CD4-positive, alpha-beta memory T cell (primary cell): ENCODE data around the gene SLC38A8. TPM values are rescaled to one million over a fixed set of nuclear protein-coding genes. Genes with fewer than 3 reads are reported as not detected.

Experiments
- CTCF ChIA-PET: fragments of 350-600 bp; sonication (Branson Sonifier 250); formaldehyde crosslinking; loops from one replicate; lab custom pipeline; 2021; ENCODE audit warnings: inconsistent platforms; ENCODE audit not compliant: partially characterized antibody; lab: Charles Lee
- POLR2A ChIA-PET: fragments of 350-600 bp; sonication (Branson Sonifier 250); formaldehyde crosslinking; loops from one replicate; lab custom pipeline; 2021; ENCODE audit not compliant: partially characterized antibody; lab: Charles Lee
- DNase-seq, 5 donors: peaks; one replicate each; pipeline versions ENCODE4 v3.0.0 to v3.0.0-alpha.2; 2020 to 2022; ENCODE audit warnings: mixed read lengths in 1 of 5
- H3K27ac ChIP-seq: one replicate; pipeline ENCODE4 v1.7.0; 2013; ENCODE audit warnings: low read depth, low read length
- H3K27me3 ChIP-seq: 2 replicates; pipeline ENCODE4 v1.7.0; 2013; ENCODE audit warnings: mild to moderate bottlenecking, low read length, moderate library complexity; ENCODE audit not compliant: insufficient read depth
- H3K36me3 ChIP-seq: 2 replicates; pipeline ENCODE4 v1.7.0; 2013; ENCODE audit warnings: mild to moderate bottlenecking, low read length, moderate library complexity; ENCODE audit not compliant: insufficient read depth
- H3K4me1 ChIP-seq: 2 replicates; pipeline ENCODE4 v1.7.0; 2013; ENCODE audit warnings: mild to moderate bottlenecking, low read length, moderate library complexity; ENCODE audit not compliant: insufficient read depth
- H3K4me3 ChIP-seq, 2 donors: one replicate each; pipeline ENCODE4 v1.7.0; 2013; ENCODE audit warnings: low read length in 2 of 2, mild to moderate bottlenecking in 1 of 2
- H3K9me3 ChIP-seq, 2 donors: one replicate each; pipeline ENCODE4 v1.7.0; 2013; ENCODE audit warnings: low read length in 2 of 2, control low read depth in 1 of 2; ENCODE audit not compliant: control insufficient read depth in 1 of 2
- H3K27ac Mint-ChIP-seq, 7 donors: one replicate each; pipeline ENCODE4 v1.8.0; 2020 to 2021; ENCODE audit warnings: mixed read lengths in 7 of 7, mild to moderate bottlenecking in 6 of 7, inconsistent platforms in 3 of 7, moderate library complexity in 3 of 7
- H3K27me3 Mint-ChIP-seq, 2 donors: one replicate each; pipeline ENCODE4 v1.8.0; 2020 to 2021; ENCODE audit warnings: mixed read lengths in 2 of 2
- H3K36me3 Mint-ChIP-seq, 2 donors: one replicate each; pipeline ENCODE4 v1.8.0; 2020 to 2021; ENCODE audit warnings: mixed read lengths in 2 of 2, inconsistent platforms in 1 of 2, mild to moderate bottlenecking in 1 of 2
- H3K4me1 Mint-ChIP-seq, 4 donors: one replicate each; pipeline ENCODE4 v1.8.0; 2020 to 2021; ENCODE audit warnings: mixed read lengths in 4 of 4, mild to moderate bottlenecking in 1 of 4
- H3K4me3 Mint-ChIP-seq, 8 donors: one replicate each; pipeline ENCODE4 v1.8.0; 2020 to 2021; ENCODE audit warnings: mixed read lengths in 8 of 8, mild to moderate bottlenecking in 7 of 8, moderate library complexity in 6 of 8, inconsistent platforms in 3 of 8
- H3K9me3 Mint-ChIP-seq, 8 donors: one replicate each; pipeline ENCODE4 v1.8.0; 2020 to 2021; ENCODE audit warnings: mixed read lengths in 8 of 8, mild to moderate bottlenecking in 5 of 8, inconsistent platforms in 3 of 8, moderate library complexity in 1 of 8
- intact Hi-C: fragments of 100-400 bp; cut with micrococcal nuclease; formaldehyde crosslinking; loops from one replicate; pipeline ENCODE4 v1.15.1; 2023
- polyA plus RNA-seq, 2 donors: library from polyadenylated mRNA; unstranded; fragments of 300-500 nt; fragmentation: Illumina TruSeq; gene quantifications; one replicate each; pipeline ENCODE4 v1.2.3, GENCODE V29; 2021
- total RNA-seq, 2 experiments: library from RNA; stranded (reverse); gene quantifications; one replicate each; pipeline ENCODE4 v1.2.3, GENCODE V29; 2021

SLC38A8 gene
- total and polyA plus RNA-seq, 4 experiments from 2014 or later: not detected

- H3K27ac ChIP-seq: no peak overlapping the region
- POLR2A ChIA-PET: no interaction called here
- H3K27me3 ChIP-seq: no peaks in the 10 kb centered on the region
- Mint-ChIP-seq H3K4me1 (peaks cover 0 to 6% (median 4%) of the 10 kb centered on the region in 4 donors), H3K27ac (peak overlapping the region in 4 of 7 donors; percentile 12 to 68 (median 52)), H3K4me3 (no peak overlapping the region), H3K27me3 (no peaks in the 10 kb centered on the region), H3K9me3 (no peaks in the 10 kb centered on the region), H3K36me3 (peaks cover 57 to 83% of the 10 kb centered on the region in 2 donors)
- H3K4me1 ChIP-seq: no peaks in the 10 kb centered on the region
- peaks cover 85% of the 10 kb centered on the region for H3K36me3 ChIP-seq
- no peaks in the 10 kb centered on the region for H3K9me3 ChIP-seq
- intact Hi-C loops: no loop called here
- CTCF ChIA-PET: interaction anchor here (0.7 to 1.7 kb wide), 5 partner anchors 15 to 238 kb away, joined by 3 to 5 read pairs (median 3); no protein-coding TSS in a partner anchor
- no peak overlapping the region for H3K4me3 ChIP-seq
- peak; percentile 42 to 55 (median 52) for DNase-seq
Observed at GRCh38 chr16:84062734-84063640, 20.4 kb upstream of the SLC38A8 start.

- no peaks in the 10 kb centered on the region for H3K4me1 ChIP-seq
- Mint-ChIP-seq H3K27me3 (no peaks in the 10 kb centered on the region), H3K36me3 (peaks cover 62 to 84% of the 10 kb centered on the region in 2 donors), H3K27ac (peak overlapping the region in 1 of 7 donors; percentile 88), H3K9me3 (no peaks in the 10 kb centered on the region), H3K4me1 (peaks cover 0 to 6% (median 4%) of the 10 kb centered on the region in 4 donors), H3K4me3 (no peak overlapping the region)
- peaks cover 87% of the 10 kb centered on the region for H3K36me3 ChIP-seq
- ChIA-PET POLR2A (no interaction called here), CTCF (interaction anchor here (0.8 to 2.2 kb wide), 5 partner anchors 9 to 236 kb away, joined by 3 to 7 read pairs (median 3); partner anchors contain the start of gene TAF1C)
- no peaks in the 10 kb centered on the region for H3K27me3 ChIP-seq
- intact Hi-C loops: no loop called here
- no peak for DNase-seq
- H3K27ac ChIP-seq: no peak overlapping the region
- no peak overlapping the region for H3K4me3 ChIP-seq
- H3K9me3 ChIP-seq: no peaks in the 10 kb centered on the region
Observed at GRCh38 chr16:84061236-84061819, 18.7 kb upstream of the SLC38A8 start.

GRCh38 chr16:84059946-84060901 lies 17.6 kb upstream of the SLC38A8 start:
- H3K4me1 ChIP-seq: no peaks in the 10 kb centered on the region
- Mint-ChIP-seq H3K4me3 (no peak overlapping the region), H3K27me3 (no peaks in the 10 kb centered on the region), H3K4me1 (peaks cover 0 to 6% (median 4%) of the 10 kb centered on the region in 4 donors), H3K9me3 (no peaks in the 10 kb centered on the region), H3K36me3 (peaks cover 72 to 86% of the 10 kb centered on the region in 2 donors), H3K27ac (no peak overlapping the region)
- no peaks in the 10 kb centered on the region for H3K27me3 ChIP-seq
- peaks cover 89% of the 10 kb centered on the region for H3K36me3 ChIP-seq
- DNase-seq: no peak
- H3K27ac ChIP-seq: no peak overlapping the region
- CTCF ChIA-PET: interaction anchor here (1.0 to 2.2 kb wide), 4 partner anchors 10 to 127 kb away, joined by 3 to 7 read pairs (median 7); partner anchors contain the start of gene TAF1C
- no peak overlapping the region for H3K4me3 ChIP-seq
- POLR2A ChIA-PET: interaction anchor here (1.5 kb wide), 1 partner anchor 127 kb away, joined by 5 read pairs; the partner anchor contains the start of gene TAF1C
- no peaks in the 10 kb centered on the region for H3K9me3 ChIP-seq
- intact Hi-C loops: no loop called here

GRCh38 chr16:84059111-84059510 lies 16.5 kb upstream of the SLC38A8 start:
- peaks cover 77 to 88% of the 10 kb centered on the region in 2 donors for H3K36me3 Mint-ChIP-seq
- no peak overlapping the region for H3K4me3 Mint-ChIP-seq
- H3K36me3 ChIP-seq: peaks cover 96% of the 10 kb centered on the region
- H3K9me3 Mint-ChIP-seq: no peaks in the 10 kb centered on the region
- H3K27ac ChIP-seq: no peak overlapping the region
- DNase-seq: no peak
- H3K9me3 ChIP-seq: no peaks in the 10 kb centered on the region
- H3K4me1 Mint-ChIP-seq: peaks cover 0 to 6% (median 4%) of the 10 kb centered on the region in 4 donors
- no peaks in the 10 kb centered on the region for H3K27me3 ChIP-seq
- no peak overlapping the region for H3K27ac Mint-ChIP-seq
- ChIA-PET CTCF (interaction anchor here (1.0 kb wide), 1 partner anchor 26 kb away, joined by 7 read pairs; no protein-coding TSS in a partner anchor), POLR2A (interaction anchor here (1.5 kb wide), 1 partner anchor 128 kb away, joined by 5 read pairs; the partner anchor contains the start of gene TAF1C)
- H3K4me1 ChIP-seq: no peaks in the 10 kb centered on the region
- no peak overlapping the region for H3K4me3 ChIP-seq
- no peaks in the 10 kb centered on the region for H3K27me3 Mint-ChIP-seq
- intact Hi-C loops: no loop called here

- H3K4me3 Mint-ChIP-seq: no peak overlapping the region
- CTCF ChIA-PET: interaction anchor here (1.0 kb wide), 1 partner anchor 26 kb away, joined by 7 read pairs; no protein-coding TSS in a partner anchor
- Histone ChIP-seq H3K4me1 (no peaks in the 10 kb centered on the region), H3K9me3 (no peaks in the 10 kb centered on the region), H3K36me3 (peaks cover 96% of the 10 kb centered on the region), H3K27me3 (no peaks in the 10 kb centered on the region), H3K27ac (no peak overlapping the region), H3K4me3 (no peak overlapping the region)
- peaks cover 0 to 5% (median 3%) of the 10 kb centered on the region in 4 donors for H3K4me1 Mint-ChIP-seq
- H3K36me3 Mint-ChIP-seq: peaks cover 77 to 88% of the 10 kb centered on the region in 2 donors
- intact Hi-C loops: no loop called here
- no peak for DNase-seq
- H3K27me3 Mint-ChIP-seq: no peaks in the 10 kb centered on the region
- peak overlapping the region in 1 of 7 donors; percentile 79 for H3K27ac Mint-ChIP-seq
- H3K9me3 Mint-ChIP-seq: no peaks in the 10 kb centered on the region
- POLR2A ChIA-PET: no interaction called here
Observed at GRCh38 chr16:84058664-84059063, 16.1 kb upstream of the SLC38A8 start.

GRCh38 chr16:84058211-84058610 lies 15.6 kb upstream of the SLC38A8 start:
- peak overlapping the region in 1 of 7 donors; percentile 79 for H3K27ac Mint-ChIP-seq
- no peak overlapping the region for H3K27ac ChIP-seq
- ChIA-PET POLR2A (no interaction called here), CTCF (interaction anchor here (1.1 kb wide), 1 partner anchor 101 kb away, joined by 3 read pairs; no protein-coding TSS in a partner anchor)
- no peak for DNase-seq
- intact Hi-C loops: no loop called here
- H3K4me1 ChIP-seq: no peaks in the 10 kb centered on the region
- H3K36me3 ChIP-seq: peaks cover 96% of the 10 kb centered on the region
- no peak overlapping the region for H3K4me3 Mint-ChIP-seq
- H3K4me3 ChIP-seq: no peak overlapping the region
- H3K9me3 ChIP-seq: no peaks in the 10 kb centered on the region
- H3K9me3 Mint-ChIP-seq: no peaks in the 10 kb centered on the region
- H3K27me3 Mint-ChIP-seq: no peaks in the 10 kb centered on the region
- H3K4me1 Mint-ChIP-seq: peaks cover 0 to 5% (median 2%) of the 10 kb centered on the region in 4 donors
- peaks cover 77 to 88% of the 10 kb centered on the region in 2 donors for H3K36me3 Mint-ChIP-seq
- no peaks in the 10 kb centered on the region for H3K27me3 ChIP-seq
